Body of pancreas (tissue), 4 donors: ENCODE results near the gene GGN. TPM values are rescaled to one million over a fixed set of nuclear protein-coding genes. Genes with fewer than 3 reads are reported as not detected.
A peak's percentile ranks its signal among the peaks of the same experiment; 100 is the strongest.

ENCODE experiments used
- ATAC-seq: fragments of 150-250 bp; one replicate; pipeline ENCODE4 v1.9.1; 2016
- DNase-seq, 4 donors: peaks; one replicate each; pipeline ENCODE4 v3.0.0-alpha.2; 2019
- H3K27ac ChIP-seq, 4 donors: fragments of 200-600 bp; sonication (generic); 1 replicate in 3 of 4; 2 replicates in 1 of 4; pipeline versions ENCODE4 v1.5.1 to v1.6.1; 2016 to 2019; ENCODE audit warnings: mild to moderate bottlenecking in 1 of 4, mixed read lengths in 1 of 4, moderate library complexity in 1 of 4
- H3K27me3 ChIP-seq, 2 donors: fragments of 200-600 bp; sonication (generic); one replicate each; pipeline ENCODE4 v1.6.0; 2016; ENCODE audit warnings: mild to moderate bottlenecking in 1 of 2
- H3K36me3 ChIP-seq, 2 donors: fragments of 200-600 bp; sonication (generic); replicated peaks in 1 of 2; 2 replicates each; pipeline ENCODE4 v1.5.1; 2016; ENCODE audit warnings: low read depth in 2 of 2; ENCODE audit not compliant: insufficient read depth in 1 of 2
- H3K4me1 ChIP-seq: fragments of 200-600 bp; sonication (generic); one replicate; pipeline ENCODE4 v1.6.0; 2016
- H3K4me3 ChIP-seq, 2 donors: fragments of 200-600 bp; sonication (generic); 1 replicate in 1 of 2; 2 replicates in 1 of 2; pipeline ENCODE4 v1.5.1; 2016 to 2019
- H3K9me3 ChIP-seq, 3 donors: fragments of 200-600 bp; sonication (generic); 1 replicate in 2 of 3; 2 replicates in 1 of 3; pipeline ENCODE4 v1.5.1; 2016
- POLR2A ChIP-seq, 3 donors: fragments of 450-650 bp; IDR thresholded peaks; one replicate each; pipeline ENCODE4 v1.6.1; 2016; ENCODE audit warnings: antibody characterized with exemption in 3 of 3, mild to moderate bottlenecking in 2 of 3
- WGBS, 2 donors: methylation state at CpG; one replicate each; pipeline ENCODE4 v1.1.5; 2017; 5-methylcytosine and 5-hydroxymethylcytosine counted together
- intact Hi-C: fragments of 100-400 bp; cut with DNase I; formaldehyde crosslinking; loops from one replicate; pipeline ENCODE4 v1.15.1; 2023
- total RNA-seq, 2 donors: library from RNA; depleted of rRNA; stranded (reverse); fragments of >200 nt; gene quantifications; one replicate each; pipeline ENCODE4 v1.1.0, GENCODE V29; 2016
- TF ChIP-seq, protein P1 (sequence below), 7 experiments: fragments of 450-650 bp in 4 of 7; fragments of 200-600 bp in 3 of 7; sonication (generic) in 3 of 7; IDR thresholded peaks; one replicate each; pipeline ENCODE4 v1.5.1; 2016 to 2019; ENCODE audit warnings: antibody characterized with exemption in 7 of 7

GGN gene, protein sequence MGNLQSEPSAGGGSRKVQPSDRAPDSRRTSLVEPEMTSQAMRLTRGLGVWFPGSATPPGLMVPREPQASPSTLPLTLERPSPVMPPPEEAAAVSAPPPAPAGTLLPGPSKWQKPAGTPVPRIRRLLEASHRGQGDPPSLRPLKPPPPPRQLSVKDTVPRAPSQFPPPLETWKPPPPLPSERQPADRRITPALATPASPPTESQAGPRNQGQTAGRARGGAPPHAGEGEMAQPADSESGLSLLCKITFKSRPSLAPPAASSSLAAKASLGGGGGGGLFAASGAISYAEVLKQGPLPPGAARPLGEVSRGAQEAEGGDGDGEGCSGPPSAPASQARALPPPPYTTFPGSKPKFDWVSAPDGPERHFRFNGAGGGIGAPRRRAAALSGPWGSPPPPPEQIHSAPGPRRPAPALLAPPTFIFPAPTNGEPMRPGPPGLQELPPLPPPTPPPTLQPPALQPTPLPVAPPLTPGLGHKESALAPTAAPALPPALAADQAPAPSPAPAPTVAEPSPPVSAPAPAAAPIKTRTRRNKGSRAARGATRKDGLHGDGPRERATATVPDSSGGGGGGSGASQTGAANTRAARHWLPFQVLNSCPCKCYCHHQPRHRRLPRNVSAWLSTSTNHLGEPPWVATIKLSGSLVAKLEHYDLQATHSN
- under 1 TPM in 1 of 2 donors, not detected in 1; 0.78 TPM for total RNA-seq

GRCh38 chr19:38387550-38388348 is at the start of gene GGN:
Gene GGN, minus strand, starts transcription at chr19:38388034. Its CDS starts 773 bp downstream, at chr19:38387261.
- peaks cover 29% of the 10 kb centered on the region for H3K4me1 ChIP-seq
- peak within 1 kb of the TSS in 1 of 2 donors; percentile 25 for H3K4me3 ChIP-seq
- no peaks in the 10 kb centered on the region for H3K9me3 ChIP-seq
- WGBS, 2 donors = 1% methylated on average over 37 to 47 of the region's 51 CpGs
- DNase-seq = peak; percentile 78 to 84 (median 82)
- intact Hi-C loops = no loop called here
- no peaks in the 10 kb centered on the region for H3K27me3 ChIP-seq
- TF ChIP-seq, protein P1, sequence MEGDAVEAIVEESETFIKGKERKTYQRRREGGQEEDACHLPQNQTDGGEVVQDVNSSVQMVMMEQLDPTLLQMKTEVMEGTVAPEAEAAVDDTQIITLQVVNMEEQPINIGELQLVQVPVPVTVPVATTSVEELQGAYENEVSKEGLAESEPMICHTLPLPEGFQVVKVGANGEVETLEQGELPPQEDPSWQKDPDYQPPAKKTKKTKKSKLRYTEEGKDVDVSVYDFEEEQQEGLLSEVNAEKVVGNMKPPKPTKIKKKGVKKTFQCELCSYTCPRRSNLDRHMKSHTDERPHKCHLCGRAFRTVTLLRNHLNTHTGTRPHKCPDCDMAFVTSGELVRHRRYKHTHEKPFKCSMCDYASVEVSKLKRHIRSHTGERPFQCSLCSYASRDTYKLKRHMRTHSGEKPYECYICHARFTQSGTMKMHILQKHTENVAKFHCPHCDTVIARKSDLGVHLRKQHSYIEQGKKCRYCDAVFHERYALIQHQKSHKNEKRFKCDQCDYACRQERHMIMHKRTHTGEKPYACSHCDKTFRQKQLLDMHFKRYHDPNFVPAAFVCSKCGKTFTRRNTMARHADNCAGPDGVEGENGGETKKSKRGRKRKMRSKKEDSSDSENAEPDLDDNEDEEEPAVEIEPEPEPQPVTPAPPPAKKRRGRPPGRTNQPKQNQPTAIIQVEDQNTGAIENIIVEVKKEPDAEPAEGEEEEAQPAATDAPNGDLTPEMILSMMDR (IDR thresholded peaks at IDR 0.05) = no peak
- TF ChIP-seq POLR2A (IDR thresholded peaks at IDR 0.05) = peak in 2 of 3 donors; percentile 11 to 28
- peak within 1 kb of the TSS in 2 of 4 donors; percentile 40 to 63 for H3K27ac ChIP-seq
- peaks cover 0 to 6% of the 10 kb centered on the region in 2 donors for H3K36me3 ChIP-seq
- ATAC-seq = peak; percentile 78

DNA sequence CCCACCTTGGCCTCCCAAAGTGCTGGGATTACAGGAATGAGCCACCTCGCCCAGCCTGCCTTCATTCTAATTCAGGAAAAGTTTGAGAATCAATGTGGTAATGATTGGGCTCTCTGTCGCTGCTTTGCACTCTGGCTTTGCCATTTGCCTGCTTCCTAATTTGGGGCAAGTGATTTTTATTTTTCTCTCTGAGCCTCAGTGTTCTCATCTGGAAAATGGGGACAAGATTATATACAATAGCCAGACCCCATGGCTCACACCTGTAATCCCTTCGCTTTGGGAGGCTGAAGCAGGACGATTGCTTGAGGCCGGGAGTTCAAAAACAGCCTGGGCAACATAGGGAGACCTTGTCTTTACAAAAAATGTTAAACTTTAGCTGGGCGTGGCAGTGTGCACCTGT is 49.5 kb upstream of the GGN start:
- intact Hi-C loops = no loop called here
- no peak overlapping the region for H3K27ac ChIP-seq
- H3K27me3 ChIP-seq = peaks cover 0 to 10% of the 10 kb centered on the region in 2 donors
- TF ChIP-seq POLR2A (IDR thresholded peaks at IDR 0.05) = no peak
- H3K4me1 ChIP-seq = no peaks in the 10 kb centered on the region
- H3K4me3 ChIP-seq = no peak overlapping the region
- no peaks in the 10 kb centered on the region for H3K9me3 ChIP-seq
- no peaks in the 10 kb centered on the region for H3K36me3 ChIP-seq
- no peak for ATAC-seq
- no peak for DNase-seq
- WGBS, 2 donors = 77 to 86% methylated on average over 5 to 6 of the region's 6 CpGs

DNA sequence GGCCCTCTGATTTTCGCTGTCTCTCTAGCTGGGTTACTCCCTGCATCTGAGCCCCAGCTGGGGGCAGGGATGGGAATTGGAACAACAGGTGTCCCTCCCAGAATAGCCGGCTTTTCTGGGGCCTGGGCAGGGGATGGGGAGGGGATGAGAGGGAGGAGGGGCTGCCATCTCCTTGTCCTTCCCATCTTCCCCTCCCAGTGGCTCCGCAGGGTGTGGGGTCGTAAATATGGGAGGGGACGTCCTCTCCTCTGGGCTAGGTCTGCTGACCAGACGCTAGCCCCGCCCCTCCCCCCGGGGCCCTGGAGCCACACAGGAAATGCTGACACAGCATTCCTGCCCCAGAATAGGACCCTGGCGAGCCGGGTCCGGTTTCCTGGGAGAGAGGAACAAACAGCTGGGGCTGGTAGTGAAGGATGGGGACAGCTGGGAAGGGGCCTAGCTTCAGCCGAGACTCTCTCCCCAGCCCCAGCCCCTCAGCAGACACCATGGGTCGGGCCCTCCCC is 46.8 kb upstream of the GGN start:
- DNase-seq (no peak), ATAC-seq (no peak)
- TF ChIP-seq POLR2A (IDR thresholded peaks at IDR 0.05) = no peak
- TF ChIP-seq, protein P1 (IDR thresholded peaks at IDR 0.05) = no peak
- no peak overlapping the region for H3K27ac ChIP-seq
- peaks cover 0 to 10% of the 10 kb centered on the region in 2 donors for H3K27me3 ChIP-seq
- no peaks in the 10 kb centered on the region for H3K36me3 ChIP-seq
- no peaks in the 10 kb centered on the region for H3K4me1 ChIP-seq
- no peak overlapping the region for H3K4me3 ChIP-seq
- H3K9me3 ChIP-seq = no peaks in the 10 kb centered on the region
- 8 to 10% methylated on average over 8 to 13 of the region's 13 CpGs for WGBS, 2 donors
- intact Hi-C loops = no loop called here

GRCh38 chr19:38433268-38433733 is 45.5 kb upstream of the GGN start, which contains the start of gene RYR1:
Gene RYR1, plus strand, starts transcription at chr19:38433691. Its CDS starts 139 bp downstream, at chr19:38433830.
- no peak for TF ChIP-seq POLR2A (IDR thresholded peaks at IDR 0.05)
- TF ChIP-seq, protein P1 (IDR thresholded peaks at IDR 0.05) = no peak
- intact Hi-C loops = no loop called here
- Histone ChIP-seq H3K27ac (no peak within 1 kb of the TSS), H3K9me3 (no peaks in the 10 kb centered on the region), H3K4me3 (no peak within 1 kb of the TSS), H3K27me3 (peaks cover 0 to 10% of the 10 kb centered on the region in 2 donors), H3K4me1 (no peaks in the 10 kb centered on the region), H3K36me3 (no peaks in the 10 kb centered on the region)
- ATAC-seq = no peak
- WGBS, 2 donors = 12% methylated on average over 20 of the region's 20 CpGs; no CpG with 5 or more reads in 1 of the 2 donors
- DNase-seq = peak in 3 of 4 donors; percentile 38 to 56 (median 45)
